Posterior cingulate gyrus (tissue), 11 donors: ENCODE results near the gene RIMS3.
A peak's percentile ranks its signal among the peaks of the same experiment; 100 is the strongest.
"Not testable (repeated sequence)": the region's sequence is repeated elsewhere in the genome, so short reads cannot be mapped to it uniquely, and the experiment has no call there.

ENCODE experiments used
- DNase-seq, 10 donors: peaks; one replicate each; pipeline versions ENCODE4 v3.0.0 to v3.0.0-alpha.2; 2020 to 2021; ENCODE audit warnings: mixed read lengths in 3 of 10
- intact Hi-C: fragments of 100-400 bp; cut with DNase I; formaldehyde crosslinking; loops from one replicate; pipeline ENCODE4 v1.15.1; 2023

Gene RIMS3

GRCh38 chr1:40610156-40610555 lies 55.3 kb downstream of the RIMS3 start:
- no peak for DNase-seq
- intact Hi-C loops, result loop anchor here (5.0 to 10.0 kb wide), 3 partner anchors 57 to 237 kb away; partner anchors contain the start of genes KCNQ4 and RIMS3

DNA sequence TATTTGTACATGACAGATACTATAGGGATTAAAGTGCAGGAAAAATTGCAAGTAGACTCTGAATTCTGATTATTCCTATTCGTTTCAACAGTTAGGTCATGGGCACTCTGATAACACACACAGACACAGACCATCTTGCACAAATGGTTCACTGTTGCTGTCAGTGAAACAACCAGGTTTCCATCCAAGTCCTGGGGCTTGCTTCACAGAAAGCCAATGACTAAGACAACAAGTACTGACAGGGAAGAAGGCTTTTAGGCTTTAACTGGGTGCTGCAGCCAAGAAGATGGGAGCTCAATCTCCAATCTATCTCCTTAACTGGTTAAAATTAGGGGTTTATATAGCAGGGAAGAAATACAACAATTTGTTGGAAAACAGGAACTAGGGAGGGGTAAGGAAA lies 57.6 kb downstream of the RIMS3 start:
- intact Hi-C loops, result no loop called here
- no peak for DNase-seq

GRCh38 chr1:40606978-40607377 lies 58.5 kb downstream of the RIMS3 start:
- DNase-seq, result no peak
- intact Hi-C loops, result no loop called here

DNA sequence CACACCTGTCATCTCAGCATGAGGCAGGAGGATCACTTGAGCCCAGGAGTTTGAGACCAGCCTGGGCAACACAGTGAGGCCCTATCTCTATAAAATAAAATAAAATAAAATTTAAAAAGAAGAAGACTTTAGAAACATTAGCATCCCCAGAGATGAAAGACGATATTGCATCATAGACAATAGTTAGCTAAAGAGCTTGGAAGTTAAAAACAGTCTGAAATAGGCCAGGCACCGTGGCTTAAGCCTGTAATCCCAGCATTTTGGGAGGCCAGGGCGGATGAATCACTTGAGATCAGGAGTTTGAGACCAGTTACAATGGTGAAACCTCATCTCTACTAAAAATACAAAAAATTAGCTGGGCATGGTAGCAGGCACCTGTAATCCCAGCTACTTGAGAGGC lies 59.3 kb downstream of the RIMS3 start:
- DNase-seq, result no peak
- intact Hi-C loops, result no loop called here

DNA sequence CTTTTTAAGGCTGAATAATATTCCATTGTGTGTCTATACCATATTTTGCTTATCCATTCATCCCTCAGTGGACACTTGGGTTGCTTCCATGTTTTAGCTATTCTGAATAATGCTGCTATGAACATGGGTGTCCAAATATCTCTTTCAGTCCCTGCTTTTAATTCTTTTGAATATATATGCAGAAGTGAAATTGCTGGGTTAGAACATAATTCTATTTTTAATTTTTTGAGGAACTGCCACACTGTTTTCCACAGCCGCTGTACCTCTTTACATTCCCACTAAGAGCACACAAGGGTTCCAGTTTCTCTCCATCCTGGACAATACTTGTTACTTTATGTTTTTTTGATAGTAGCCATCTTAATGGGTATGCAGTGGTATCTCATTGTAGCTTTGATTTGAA lies 65.6 kb downstream of the RIMS3 start:
- no peak for DNase-seq
- intact Hi-C loops, result no loop called here

DNA sequence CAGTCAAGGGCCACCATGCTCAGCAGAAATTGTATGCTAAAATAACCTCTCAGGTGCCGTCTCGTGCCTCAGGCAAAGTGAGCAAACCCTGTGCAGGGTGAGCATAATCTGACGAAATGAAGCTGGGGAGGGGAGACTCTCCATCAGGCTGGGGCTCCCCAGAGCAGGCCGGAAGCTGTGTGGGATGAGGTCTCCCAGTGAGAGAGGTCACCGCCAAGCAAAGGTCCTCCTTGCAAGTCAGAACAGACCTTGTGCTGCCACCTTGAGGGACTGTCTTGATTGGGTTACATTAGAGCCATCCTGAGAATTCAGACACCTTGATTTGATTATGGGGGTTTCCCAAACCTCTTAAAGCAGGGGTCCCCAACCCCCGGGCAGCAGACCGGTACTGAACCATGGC lies 69.9 kb downstream of the RIMS3 start:
- intact Hi-C loops, result no loop called here
- no peak for DNase-seq

DNA sequence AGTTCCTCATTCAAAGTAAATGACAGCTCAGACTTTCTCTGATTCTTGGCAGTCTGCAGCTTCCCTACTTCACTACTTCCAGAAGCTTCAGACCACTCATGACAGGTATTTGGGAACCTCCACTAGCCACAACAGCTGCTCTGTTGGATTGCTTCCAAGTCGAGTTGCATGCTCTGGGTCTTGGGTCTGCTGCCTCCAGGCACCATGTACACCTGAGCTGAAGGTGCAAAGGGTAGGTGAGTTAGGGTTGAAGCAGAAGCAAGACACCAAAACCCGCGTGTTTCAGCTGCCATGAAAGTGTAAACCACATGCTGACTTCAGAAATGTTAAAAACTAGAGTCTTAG lies 71.3 kb downstream of the RIMS3 start:
- intact Hi-C loops, result no loop called here
- DNase-seq, result no peak

DNA sequence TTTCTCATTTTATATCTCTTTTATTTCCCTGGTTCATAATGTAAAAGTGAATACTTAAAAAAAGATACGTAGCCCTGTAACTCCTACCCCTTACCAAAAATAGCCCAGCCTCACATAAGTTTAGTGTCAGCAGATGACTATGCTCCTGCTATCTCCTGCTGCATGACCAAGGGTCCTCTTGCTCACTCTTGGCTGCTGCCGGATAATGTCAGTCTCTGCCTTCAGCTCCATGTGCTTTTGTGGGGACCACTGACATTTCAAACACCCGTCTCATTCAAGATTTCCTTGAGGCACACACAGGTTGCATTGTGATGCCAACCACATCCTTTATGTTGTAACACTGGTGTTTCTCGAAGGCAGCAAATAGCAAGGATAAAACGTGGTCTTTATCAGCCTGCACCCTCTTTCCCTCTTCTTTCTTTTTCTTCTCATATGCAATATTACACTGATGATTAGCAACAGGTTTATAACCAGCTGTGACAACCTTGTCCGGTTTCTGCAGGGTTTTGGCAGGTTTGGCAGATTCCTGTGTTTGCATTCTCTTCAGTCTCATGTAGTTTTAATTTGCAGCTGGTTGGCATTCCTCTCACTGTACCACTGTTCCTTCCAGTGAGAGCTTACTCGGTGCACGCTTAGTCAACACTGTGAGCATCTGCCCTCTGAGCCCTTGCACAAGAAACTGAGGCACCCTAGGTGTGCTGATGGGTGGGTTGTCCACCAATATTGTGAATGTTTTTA lies 71.9 kb downstream of the RIMS3 start:
- intact Hi-C loops, result no loop called here
- no peak for DNase-seq

DNA sequence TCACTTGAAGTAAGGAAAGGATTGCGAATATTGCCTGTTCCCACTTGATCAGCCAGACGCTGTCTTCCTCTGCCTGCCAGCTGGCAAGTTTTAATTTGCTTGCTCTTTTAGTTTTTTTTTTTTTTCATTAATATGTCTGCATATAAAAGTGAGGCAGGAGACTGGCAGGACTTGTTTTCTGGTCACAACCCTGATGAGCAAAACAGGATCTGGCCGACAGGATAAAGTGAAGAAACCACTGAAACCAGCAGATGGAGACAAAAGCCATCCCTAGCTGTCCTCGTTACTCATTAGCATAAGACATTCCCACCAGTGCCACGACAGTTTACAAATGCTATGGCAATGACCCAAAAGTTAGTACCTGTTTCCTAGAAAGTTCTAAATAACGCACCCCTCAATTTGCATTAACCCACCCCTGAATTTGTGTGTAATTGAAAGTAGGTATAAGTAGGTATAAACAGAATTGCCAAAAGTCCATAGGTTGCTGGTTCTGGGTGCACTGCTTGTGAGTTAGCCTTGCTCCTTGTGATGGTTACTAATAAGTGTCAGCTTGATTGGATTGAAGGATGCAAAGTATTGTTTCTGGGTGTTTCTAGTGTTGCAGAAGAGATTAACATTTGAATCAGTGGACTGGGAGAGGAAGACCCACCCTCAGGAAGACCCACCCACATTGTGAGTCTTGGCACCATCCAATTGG lies 73.2 kb downstream of the RIMS3 start:
- intact Hi-C loops, result no loop called here
- peak in 1 of 10 donors; percentile 25 for DNase-seq

DNA sequence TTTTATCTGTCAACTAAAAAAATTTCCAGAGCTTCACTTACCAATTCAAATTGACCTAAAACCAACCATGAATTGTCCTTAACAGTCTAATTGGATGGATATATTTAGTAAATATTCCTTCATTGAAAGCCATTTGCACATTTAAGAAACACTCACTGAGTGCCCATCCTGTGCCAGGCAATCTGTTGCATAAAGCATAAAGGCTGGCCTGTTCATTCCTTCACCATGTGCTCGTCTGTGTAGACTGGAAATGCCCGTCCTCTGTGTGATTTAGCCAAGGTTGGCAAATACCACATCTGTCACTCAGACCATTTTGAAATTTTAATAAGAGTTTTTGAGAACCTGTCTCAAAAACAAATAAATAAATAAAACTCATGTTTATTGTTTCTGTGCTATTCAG lies 76.9 kb downstream of the RIMS3 start:
- no peak for DNase-seq
- intact Hi-C loops, result no loop called here

DNA sequence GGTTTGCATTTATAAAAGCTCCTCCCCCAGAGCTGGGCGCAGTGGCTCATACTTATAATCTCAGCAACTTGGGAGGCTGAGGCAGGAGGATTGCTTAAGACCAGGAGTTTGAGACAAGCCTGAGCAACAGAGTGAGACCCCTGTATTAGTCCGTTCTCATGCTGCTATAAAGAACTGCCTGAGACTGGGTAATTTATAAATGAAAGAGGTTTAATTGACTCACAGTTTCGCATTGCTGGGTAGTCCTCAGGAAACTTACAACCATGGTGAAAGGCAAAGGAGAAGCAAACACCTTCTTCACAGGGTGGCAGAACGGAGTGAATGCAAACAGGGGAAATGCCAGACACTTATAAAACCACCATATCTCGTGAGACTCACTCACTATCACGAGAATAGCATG lies 81.5 kb downstream of the RIMS3 start:
- DNase-seq, result no peak
- intact Hi-C loops, result no loop called here

GRCh38 chr1:40582116-40582515 lies 83.4 kb downstream of the RIMS3 start:
- intact Hi-C loops, result no loop called here
- DNase-seq, result no peak

GRCh38 chr1:40575336-40575735 lies 90.1 kb downstream of the RIMS3 start:
- DNase-seq, result no peak
- intact Hi-C loops, result no loop called here

GRCh38 chr1:40574805-40575204 lies 90.7 kb downstream of the RIMS3 start:
- DNase-seq, intact Hi-C loops: not testable (repeated sequence)
